Stimulated activated CD4-positive, alpha-beta T cell treated with anti-CD3 and anti-CD28 coated beads, Interleukin-4, amount 100 ng/mL, for 24 hours (primary cell): ENCODE data around the gene MCM8.
"Not testable (repeated sequence)": the region's sequence is repeated elsewhere in the genome, so short reads cannot be mapped to it uniquely, and the experiment has no call there.

Experiments
- DNase-seq: peaks from one replicate; pipeline ENCODE4 v3.0.0-alpha.2; 2020

The MCM8 gene

GRCh38 chr20:6007529-6008103 is 57.2 kb downstream of the MCM8 start:
- DNase-seq: no peak

GRCh38 chr20:6008254-6008653 is 57.8 kb downstream of the MCM8 start:
- DNase-seq: no peak

GRCh38 chr20:6012179-6012578 is 61.7 kb downstream of the MCM8 start:
- no peak for DNase-seq

- no peak for DNase-seq
Observed at GRCh38 chr20:6014017-6014416, 63.6 kb downstream of the MCM8 start.

- DNase-seq: no peak
Observed at GRCh38 chr20:6014957-6015356, 64.5 kb downstream of the MCM8 start.

GRCh38 chr20:6017467-6017866 is 67.0 kb downstream of the MCM8 start:
- no peak for DNase-seq

- DNase-seq: no peak
Observed at GRCh38 chr20:6017880-6018279, 67.4 kb downstream of the MCM8 start.

GRCh38 chr20:6024768-6025167 is 74.3 kb downstream of the MCM8 start:
- no peak for DNase-seq

GRCh38 chr20:6026051-6026450 is 75.6 kb downstream of the MCM8 start:
- no peak for DNase-seq

GRCh38 chr20:6028818-6029217 is 78.4 kb downstream of the MCM8 start:
- DNase-seq: no peak

GRCh38 chr20:6029538-6029937 is 79.1 kb downstream of the MCM8 start:
- no peak for DNase-seq

GRCh38 chr20:6030453-6031080 is 80.1 kb downstream of the MCM8 start:
- DNase-seq: no peak

GRCh38 chr20:6032907-6033306 is 82.5 kb downstream of the MCM8 start:
- not testable (repeated sequence) for DNase-seq

GRCh38 chr20:6034134-6034969 is 83.9 kb downstream of the MCM8 start:
- DNase-seq: no peak

- DNase-seq: no peak
Observed at GRCh38 chr20:6036213-6036612, 85.8 kb downstream of the MCM8 start.

GRCh38 chr20:6037082-6037481 is 86.6 kb downstream of the MCM8 start:
- DNase-seq: no peak

- DNase-seq: no peak
Observed at GRCh38 chr20:6038256-6038655, 87.8 kb downstream of the MCM8 start.

- no peak for DNase-seq
Observed at GRCh38 chr20:6039766-6040165, 89.3 kb downstream of the MCM8 start.

- DNase-seq: no peak
Observed at GRCh38 chr20:6040540-6040939, 90.1 kb downstream of the MCM8 start.

GRCh38 chr20:6040958-6041807 is 90.7 kb downstream of the MCM8 start:
- no peak for DNase-seq

GRCh38 chr20:6041808-6042265 is 91.4 kb downstream of the MCM8 start:
- DNase-seq: no peak

GRCh38 chr20:6044115-6044514 is 93.7 kb downstream of the MCM8 start:
- no peak for DNase-seq

GRCh38 chr20:6045566-6045965 is 95.1 kb downstream of the MCM8 start:
- no peak for DNase-seq
